Mucosa of descending colon (tissue), 3 donors: ENCODE measurements around the gene CTBP2. TPM values are rescaled to one million over a fixed set of nuclear protein-coding genes. Genes with fewer than 3 reads are reported as not detected.

ENCODE experiments used
- ATAC-seq: fragments of 200-7000 bp; cut with Tn5 transposase; one replicate; pipeline ENCODE4 v1.9.1; 2020; ENCODE audit warnings: mild to moderate bottlenecking, moderate library complexity
- DNase-seq, 3 donors: peaks; one replicate each; pipeline ENCODE4 v3.0.0-alpha.2; 2020
- H3K36me3 ChIP-seq: fragments of 200-600 bp; one replicate; pipeline ENCODE4 v1.8.0; 2021; ENCODE audit warnings: low read depth, mild to moderate bottlenecking
- H3K4me1 ChIP-seq: fragments of 200-600 bp; one replicate; pipeline ENCODE4 v1.8.0; 2021; ENCODE audit warnings: low read depth, mild to moderate bottlenecking
- H3K4me3 ChIP-seq: fragments of 200-600 bp; one replicate; pipeline ENCODE4 v1.8.0; 2021; ENCODE audit warnings: mild to moderate bottlenecking
- H3K9me3 ChIP-seq: fragments of 200-600 bp; one replicate; pipeline ENCODE4 v1.8.0; 2021; ENCODE audit warnings: mild to moderate bottlenecking
- CTCF ChIP-seq: fragments of 200-600 bp; IDR thresholded peaks from one replicate; pipeline ENCODE4 v1.8.0; 2022; ENCODE audit warnings: antibody characterized with exemption, mild to moderate bottlenecking
- intact Hi-C, 2 donors: fragments of 100-400 bp; cut with DNase I in 1 of 2; cut with micrococcal nuclease in 1 of 2; formaldehyde crosslinking; loops; one replicate each; pipeline versions ENCODE4 v1.11.0 to v1.11.1; 2022; cut with DNase I, micrococcal nuclease
- total RNA-seq, 3 donors: library from RNA; stranded (reverse); fragmentation: NEBNext Ultra II Directional in 2 of 3; extraction: Animal tissue kit (Norgen Biotek cat#: 25700) in 2 of 3; gene quantifications; one replicate each; pipeline versions ENCODE4 v1.2.1 to v1.2.4, GENCODE V29; 2021 to 2023
- donor health status: DM: no; HTN: no; CAD: no; lungs with moderate emphysema.
- donor health status: DM: no; HTN: no; CAD: no.
- donor health status: DM: no; HTN: yes; CAD: no.

The CTBP2 gene
- total RNA-seq, 3 donors from 2014 or later, result 109 to 137 (median 121) TPM

- ATAC-seq, result no peak
- DNase-seq, result peak; percentile 41 to 62 (median 49)
- no peaks in the 10 kb centered on the region for H3K9me3 ChIP-seq
- H3K4me1 ChIP-seq, result peaks cover 22% of the 10 kb centered on the region
- intact Hi-C loops, result no loop called here
- H3K36me3 ChIP-seq, result no peaks in the 10 kb centered on the region
- no peak overlapping the region for H3K4me3 ChIP-seq
- TF ChIP-seq CTCF, result no peak
These were observed 143.7 kb downstream of the CTBP2 start for GRCh38 chr10:125016611-125017202.

- no peaks in the 10 kb centered on the region for H3K9me3 ChIP-seq
- no peak for TF ChIP-seq CTCF
- no peaks in the 10 kb centered on the region for H3K36me3 ChIP-seq
- DNase-seq (peak in 2 of 3 donors; percentile 35 to 66), ATAC-seq (no peak)
- H3K4me1 ChIP-seq, result peaks cover 22% of the 10 kb centered on the region
- intact Hi-C loops, result no loop called here
- no peak overlapping the region for H3K4me3 ChIP-seq
These were observed 144.2 kb downstream of the CTBP2 start for GRCh38 chr10:125016123-125016522.

GRCh38 chr10:125015356-125015944, 144.9 kb downstream of the CTBP2 start:
- DNase-seq (peak in 2 of 3 donors; percentile 36 to 59), ATAC-seq (no peak)
- no peak for TF ChIP-seq CTCF
- Histone ChIP-seq H3K4me1 (peaks cover 27% of the 10 kb centered on the region), H3K9me3 (no peaks in the 10 kb centered on the region), H3K4me3 (no peak overlapping the region), H3K36me3 (no peaks in the 10 kb centered on the region)
- intact Hi-C loops, result no loop called here

- Histone ChIP-seq H3K4me1 (peaks cover 30% of the 10 kb centered on the region), H3K36me3 (no peaks in the 10 kb centered on the region), H3K9me3 (no peaks in the 10 kb centered on the region), H3K4me3 (no peak overlapping the region)
- intact Hi-C loops, result no loop called here
- no peak for ATAC-seq
- no peak for TF ChIP-seq CTCF
- peak in 1 of 3 donors; percentile 20 for DNase-seq
These were observed 145.5 kb downstream of the CTBP2 start for GRCh38 chr10:125014836-125015355.

GRCh38 chr10:125014086-125014830, 146.1 kb downstream of the CTBP2 start:
- Histone ChIP-seq H3K36me3 (no peaks in the 10 kb centered on the region), H3K9me3 (no peaks in the 10 kb centered on the region), H3K4me1 (peaks cover 36% of the 10 kb centered on the region), H3K4me3 (no peak overlapping the region)
- intact Hi-C loops, result no loop called here
- DNase-seq, result peak in 2 of 3 donors; percentile 44 to 59
- no peak for TF ChIP-seq CTCF
- ATAC-seq, result no peak
